ENCODE data around the gene DNAJC21. TPM values are rescaled to one million over a fixed set of nuclear protein-coding genes. Genes with fewer than 3 reads are reported as not detected.

Gene DNAJC21
- polyA plus RNA-seq, 1 donor (not counting 4 experiments of a cell fraction or from before 2014, with no cell fraction given) = 29.6 TPM

- Histone ChIP-seq H3K4me2 (ENCODE audit: control insufficient read depth, extremely low read depth, insufficient read depth, low read depth, low read length) (no peak overlapping the region), H4K20me1 (ENCODE audit: control insufficient read depth, extremely low read depth, insufficient read depth, low read length) (no peaks in the 10 kb centered on the region), H3K36me3 (ENCODE audit: control insufficient read depth in 2 of 2, extremely low read depth in 1 of 2, insufficient read depth in 2 of 2, low read length in 2 of 2) (no peaks in the 10 kb centered on the region), H3K27ac (ENCODE audit: control insufficient read depth, insufficient read depth, low read length) (no peak overlapping the region), H3K9me3 (ENCODE audit: control insufficient read depth, low read depth, low read length) (no peaks in the 10 kb centered on the region), H3K4me1 (ENCODE audit: control insufficient read depth, extremely low read depth, insufficient read depth, low read length) (no peaks in the 10 kb centered on the region), H3K9me1 (ENCODE audit: control insufficient read depth, extremely low read depth, insufficient read depth, low read length) (no peaks in the 10 kb centered on the region), H3K27me3 (ENCODE audit: control insufficient read depth, extremely low read depth, insufficient read depth, low read length) (no peaks in the 10 kb centered on the region), H2AFZ (ENCODE audit: control insufficient read depth, low read length) (no peak overlapping the region), H3K79me2 (ENCODE audit: control insufficient read depth, insufficient read depth, low read length) (no peaks in the 10 kb centered on the region), H3K9ac (ENCODE audit: control insufficient read depth, extremely low read depth, insufficient read depth, low read length) (no peak overlapping the region), H3K4me3 (ENCODE audit: control insufficient read depth in 2 of 3, extremely low read depth in 1 of 3, insufficient read depth in 2 of 3, low read depth in 1 of 3, low read length in 3 of 3) (no peak overlapping the region)
- dilution Hi-C loops (cut with MboI; ENCODE audit: extremely low pct_ligation_motif_present, low sequenced_read_pairs) = no loop called here
- DNase-seq (ENCODE audit: low read depth, low spot score) (no peak), FAIRE-seq (no peak)
- TF ChIP-seq CTCF (optimal IDR thresholded peaks at IDR 0.05 in 1 of 3, IDR thresholded peaks at IDR 0.05 in 1 of 3, conservative IDR thresholded peaks at IDR 0.05 in 1 of 3; ENCODE audit: extremely low read depth in 1 of 3, insufficient read depth in 2 of 3, low read length in 3 of 3) (no peak), EZH2 (IDR thresholded peaks at IDR 0.05; ENCODE audit: low read length) (no peak)
Observed at GRCh38 chr5:34886392-34887119, 42.8 kb upstream of the DNAJC21 start.

DNA sequence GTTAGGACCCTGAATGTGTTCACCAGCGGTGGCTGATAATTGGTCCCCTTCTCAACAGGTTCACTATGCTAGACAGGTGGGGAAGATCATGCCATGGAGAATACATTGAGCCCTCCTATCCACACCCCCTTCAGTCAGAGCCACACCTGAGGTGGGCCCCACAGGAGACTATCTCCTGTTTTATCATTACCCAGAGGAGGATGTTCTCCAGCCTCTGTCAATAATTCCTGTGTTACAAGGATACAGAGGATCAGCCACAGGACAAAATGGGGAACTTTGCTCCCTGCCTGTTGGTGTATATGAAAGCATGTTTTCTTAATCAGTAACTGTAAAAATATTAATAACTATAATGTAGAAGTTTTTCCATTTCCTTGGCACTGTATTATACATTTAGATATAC, 40.0 kb upstream of the DNAJC21 start:
- FAIRE-seq = no peak
- Histone ChIP-seq H3K79me2 (ENCODE audit: control insufficient read depth, insufficient read depth, low read length) (no peaks in the 10 kb centered on the region), H3K4me2 (ENCODE audit: control insufficient read depth, extremely low read depth, insufficient read depth, low read depth, low read length) (no peak overlapping the region), H3K4me3 (ENCODE audit: control insufficient read depth in 2 of 3, extremely low read depth in 1 of 3, insufficient read depth in 2 of 3, low read depth in 1 of 3, low read length in 3 of 3) (no peak overlapping the region), H3K9ac (ENCODE audit: control insufficient read depth, extremely low read depth, insufficient read depth, low read length) (no peak overlapping the region), H3K27me3 (ENCODE audit: control insufficient read depth, extremely low read depth, insufficient read depth, low read length) (no peaks in the 10 kb centered on the region), H3K36me3 (ENCODE audit: control insufficient read depth in 2 of 2, extremely low read depth in 1 of 2, insufficient read depth in 2 of 2, low read length in 2 of 2) (no peaks in the 10 kb centered on the region), H2AFZ (ENCODE audit: control insufficient read depth, low read length) (no peak overlapping the region), H3K9me3 (ENCODE audit: control insufficient read depth, low read depth, low read length) (no peaks in the 10 kb centered on the region), H3K4me1 (ENCODE audit: control insufficient read depth, extremely low read depth, insufficient read depth, low read length) (no peaks in the 10 kb centered on the region), H4K20me1 (ENCODE audit: control insufficient read depth, extremely low read depth, insufficient read depth, low read length) (no peaks in the 10 kb centered on the region), H3K9me1 (ENCODE audit: control insufficient read depth, extremely low read depth, insufficient read depth, low read length) (no peaks in the 10 kb centered on the region), H3K27ac (ENCODE audit: control insufficient read depth, insufficient read depth, low read length) (no peak overlapping the region)
- DNase-seq (ENCODE audit: low read depth, low spot score) = no peak
- TF ChIP-seq EZH2 (IDR thresholded peaks at IDR 0.05; ENCODE audit: low read length) (no peak), CTCF (optimal IDR thresholded peaks at IDR 0.05 in 1 of 3, IDR thresholded peaks at IDR 0.05 in 1 of 3, conservative IDR thresholded peaks at IDR 0.05 in 1 of 3; ENCODE audit: extremely low read depth in 1 of 3, insufficient read depth in 2 of 3, low read length in 3 of 3) (no peak)
- dilution Hi-C loops (cut with MboI; ENCODE audit: extremely low pct_ligation_motif_present, low sequenced_read_pairs) = no loop called here

Measured in keratinocyte (primary cell).